GM12801 (cell line): ENCODE measurements around the gene NXT1.

Source experiments
- TF ChIP-seq, protein P1 (sequence below): IDR thresholded peaks from one replicate; pipeline ENCODE4 v1.5.1; 2011; ENCODE audit warnings: control low read depth; ENCODE audit not compliant: insufficient read length; ENCODE audit errors: extremely low read depth

Gene NXT1

DNA sequence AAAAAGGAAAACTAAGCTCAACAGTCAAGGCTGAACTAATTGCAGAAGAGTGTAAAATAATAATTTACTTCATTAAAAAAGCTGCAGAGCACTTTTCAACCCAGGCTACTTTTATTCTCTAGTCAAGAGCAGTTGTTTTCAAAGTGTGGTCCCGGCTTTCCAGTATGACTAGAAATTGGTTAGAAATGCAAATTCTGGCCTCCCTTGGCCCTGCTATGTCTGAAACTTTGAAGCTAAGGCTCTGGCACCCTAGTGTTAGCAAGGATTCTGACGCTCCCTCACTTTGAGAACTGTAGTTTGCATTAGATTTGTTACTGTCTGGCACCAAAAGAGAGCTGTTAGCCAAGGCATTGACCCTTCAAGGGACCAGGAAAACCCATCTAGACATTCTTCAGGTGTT is 9.5 kb upstream of the NXT1 start:
- TF ChIP-seq, protein P1, sequence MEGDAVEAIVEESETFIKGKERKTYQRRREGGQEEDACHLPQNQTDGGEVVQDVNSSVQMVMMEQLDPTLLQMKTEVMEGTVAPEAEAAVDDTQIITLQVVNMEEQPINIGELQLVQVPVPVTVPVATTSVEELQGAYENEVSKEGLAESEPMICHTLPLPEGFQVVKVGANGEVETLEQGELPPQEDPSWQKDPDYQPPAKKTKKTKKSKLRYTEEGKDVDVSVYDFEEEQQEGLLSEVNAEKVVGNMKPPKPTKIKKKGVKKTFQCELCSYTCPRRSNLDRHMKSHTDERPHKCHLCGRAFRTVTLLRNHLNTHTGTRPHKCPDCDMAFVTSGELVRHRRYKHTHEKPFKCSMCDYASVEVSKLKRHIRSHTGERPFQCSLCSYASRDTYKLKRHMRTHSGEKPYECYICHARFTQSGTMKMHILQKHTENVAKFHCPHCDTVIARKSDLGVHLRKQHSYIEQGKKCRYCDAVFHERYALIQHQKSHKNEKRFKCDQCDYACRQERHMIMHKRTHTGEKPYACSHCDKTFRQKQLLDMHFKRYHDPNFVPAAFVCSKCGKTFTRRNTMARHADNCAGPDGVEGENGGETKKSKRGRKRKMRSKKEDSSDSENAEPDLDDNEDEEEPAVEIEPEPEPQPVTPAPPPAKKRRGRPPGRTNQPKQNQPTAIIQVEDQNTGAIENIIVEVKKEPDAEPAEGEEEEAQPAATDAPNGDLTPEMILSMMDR: no peak

DNA sequence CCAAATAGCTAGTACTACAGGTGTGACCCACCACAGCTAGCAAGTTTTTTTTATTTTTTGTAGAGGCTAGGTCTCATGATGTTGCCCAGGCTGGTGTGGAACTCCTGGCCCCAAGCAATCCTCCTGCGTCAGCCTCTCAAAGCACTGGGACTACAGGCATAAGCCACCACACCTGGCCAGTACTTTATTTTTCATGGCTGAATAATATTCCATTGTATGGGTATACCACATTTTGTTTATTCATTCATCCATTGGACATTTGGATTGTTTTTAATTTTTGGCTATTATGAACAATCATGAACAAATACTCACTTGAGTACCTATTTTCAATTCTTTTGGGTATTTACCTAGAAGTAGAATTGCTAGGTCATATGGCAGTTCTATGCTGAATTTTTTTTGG is 7.0 kb upstream of the NXT1 start:
- TF ChIP-seq, protein P1: no peak

DNA sequence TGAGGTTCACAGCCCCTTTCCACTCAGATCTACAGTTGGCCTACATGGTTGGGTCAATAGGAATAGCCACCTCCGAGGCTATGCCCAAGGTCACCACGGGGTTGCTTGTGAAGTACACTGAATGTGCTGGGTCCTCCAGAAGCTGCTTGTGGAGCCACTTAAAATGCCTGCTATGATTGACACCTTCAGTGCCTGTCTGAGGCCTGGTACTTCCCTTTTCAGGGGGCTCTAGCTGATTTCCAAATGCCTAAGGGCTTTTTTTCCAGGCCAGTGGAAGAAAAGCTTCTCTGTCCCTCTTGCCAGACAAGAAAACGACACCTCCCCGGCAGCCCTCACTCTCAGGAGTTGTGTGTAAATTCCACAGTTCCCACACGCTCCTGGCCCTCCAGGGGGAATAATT is 6.3 kb upstream of the NXT1 start:
- TF ChIP-seq, protein P1: no peak

DNA sequence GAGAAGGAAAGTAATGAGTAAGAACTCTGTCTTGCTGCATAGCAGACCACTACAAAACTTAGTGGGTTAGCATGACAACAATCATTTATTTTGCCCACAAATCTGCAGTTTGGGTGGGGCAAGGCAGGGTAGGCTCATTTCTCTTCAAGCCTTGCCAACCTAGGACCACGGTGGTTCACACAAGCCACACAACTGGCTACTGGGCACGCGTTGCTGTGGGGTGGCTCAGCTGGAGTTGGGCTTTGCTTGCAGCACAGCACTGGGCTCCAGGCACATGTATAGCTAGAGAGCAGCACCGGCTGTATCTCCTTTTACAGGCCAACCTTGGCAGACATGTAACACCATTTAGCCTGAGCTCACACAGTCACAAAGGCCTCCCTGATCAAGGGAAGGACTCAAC is 4.6 kb upstream of the NXT1 start:
- TF ChIP-seq, protein P1: no peak

DNA sequence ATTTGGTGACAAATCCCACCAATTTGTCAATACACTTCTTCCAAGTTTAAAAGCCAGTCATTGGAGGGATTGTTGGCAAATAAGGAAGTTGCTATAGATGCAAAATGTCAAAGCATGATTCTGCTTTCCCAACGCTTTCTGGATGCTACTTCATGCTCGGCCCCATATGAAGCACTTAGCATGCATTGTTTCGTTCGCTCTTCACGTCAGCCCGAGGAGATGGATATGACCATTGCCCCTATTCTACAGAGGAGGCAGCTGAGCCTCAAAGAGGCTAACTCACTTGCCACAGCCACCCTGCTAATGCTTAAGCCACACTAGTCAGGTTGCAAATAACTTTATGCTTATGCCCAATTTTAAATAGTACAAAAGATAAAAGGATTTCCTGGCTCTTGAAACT is 2.8 kb upstream of the NXT1 start:
- TF ChIP-seq, protein P1: no peak

DNA sequence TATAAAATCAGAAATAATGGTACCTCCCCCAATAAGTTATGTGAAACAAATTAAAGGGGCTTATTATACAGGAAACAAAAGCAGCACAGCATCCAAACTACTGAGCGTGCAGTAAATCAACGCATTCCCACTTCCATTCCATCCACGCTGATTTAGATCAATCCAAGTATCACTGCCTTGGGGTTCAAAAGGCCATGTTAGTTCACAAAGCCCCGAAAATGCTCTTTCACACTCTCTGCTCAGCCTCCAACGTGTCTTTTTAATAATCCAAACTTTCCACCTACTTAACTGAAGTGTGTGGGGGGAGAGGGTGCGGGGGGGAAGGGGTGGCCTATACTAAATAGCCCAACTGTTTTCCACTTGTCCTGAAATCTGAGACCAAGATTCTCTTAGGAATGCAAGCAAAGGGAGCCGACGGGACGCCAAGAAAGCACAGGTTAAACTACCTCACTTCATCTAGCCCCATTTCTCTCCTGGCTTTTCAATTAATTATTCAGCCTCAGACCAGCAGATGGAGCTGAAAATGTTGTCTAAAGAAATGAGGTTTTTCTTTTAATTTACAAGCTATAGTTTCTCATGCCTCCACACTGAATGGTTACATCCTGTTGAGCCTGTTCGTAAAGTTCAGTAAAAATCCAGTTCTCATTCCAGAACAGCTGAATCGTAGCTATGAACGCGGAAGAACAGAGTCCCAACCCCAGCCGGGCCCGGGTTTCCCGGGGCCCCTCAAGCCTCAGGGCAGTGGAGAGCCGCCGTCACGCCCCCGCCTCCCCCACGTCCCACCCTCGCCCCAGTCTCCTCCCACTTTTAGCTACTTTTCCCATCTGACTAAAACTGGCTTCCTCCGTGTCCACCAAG is 1.0 kb upstream of the NXT1 start:
- TF ChIP-seq, protein P1: no peak

DNA sequence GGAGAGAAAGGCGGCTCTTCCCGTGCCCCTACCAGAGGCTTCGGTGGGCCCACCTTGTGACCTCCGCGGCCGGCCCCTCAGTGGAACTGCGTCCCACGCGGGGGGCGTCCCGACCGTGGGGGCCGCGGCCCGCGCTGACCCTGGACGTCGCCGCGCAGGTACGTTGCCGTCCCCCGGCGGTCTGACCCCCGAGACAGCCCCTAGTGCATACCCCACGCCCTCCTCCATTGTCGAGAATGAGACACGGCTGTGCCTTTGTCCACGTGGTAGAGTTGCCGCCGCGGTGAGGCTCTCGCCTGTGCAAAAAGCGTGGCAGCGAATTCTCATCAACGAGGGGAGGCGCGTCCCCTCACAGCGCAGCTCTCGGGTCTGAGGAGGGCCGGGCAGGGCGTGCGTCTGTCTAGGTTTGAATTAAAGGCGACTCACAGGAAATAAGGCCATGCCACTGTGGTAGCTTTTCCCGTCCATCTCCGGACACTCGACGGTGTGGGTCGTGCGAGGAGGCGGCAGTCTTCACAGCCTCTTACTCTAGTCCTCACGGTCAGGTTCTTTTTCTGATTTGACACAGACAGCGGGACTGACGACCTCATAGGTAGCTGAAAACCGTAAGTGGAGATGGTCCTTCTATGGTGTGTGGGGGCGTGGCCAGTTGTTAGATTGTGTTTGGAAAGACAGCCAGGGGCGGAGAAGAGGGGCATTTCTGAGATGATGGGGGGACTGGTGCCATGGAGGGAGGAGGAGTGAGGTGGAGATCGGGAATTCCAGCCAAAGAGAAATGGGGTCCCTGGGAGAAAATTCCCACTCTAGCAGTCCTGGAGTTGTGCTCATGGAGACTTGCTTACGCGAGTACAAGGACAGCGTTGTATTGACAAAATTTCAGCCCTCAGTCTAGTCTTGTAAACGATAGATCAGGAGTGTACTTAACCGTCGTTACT is 580 bp downstream of the NXT1 start:
- TF ChIP-seq, protein P1: no peak
